NCI-H1417 (cell line): ENCODE measurements around the gene TARDBP.
A peak's percentile ranks its signal among the peaks of the same experiment; 100 is the strongest.
"Not testable (repeated sequence)": the region's sequence is repeated elsewhere in the genome, so short reads cannot be mapped to it uniquely, and the experiment has no call there.

Experiments
- DNase-seq, 3 experiments: peaks; one replicate each; lab custom pipeline; 2025; lab: John Stamatoyannopoulos, UW

Gene TARDBP

GRCh38 chr1:11042995-11043874 lies 30.8 kb downstream of the TARDBP start:
- no peak for DNase-seq

- no peak for DNase-seq
Measured at GRCh38 chr1:11044086-11044848, 31.8 kb downstream of the TARDBP start.

GRCh38 chr1:11044849-11045427 lies 32.5 kb downstream of the TARDBP start:
- DNase-seq, result no peak

- DNase-seq, result peak in 1 of 3 experiments; percentile 30
Measured at GRCh38 chr1:11045428-11046269, 33.2 kb downstream of the TARDBP start.

- no peak for DNase-seq
Measured at GRCh38 chr1:11046270-11046566, 33.8 kb downstream of the TARDBP start.

GRCh38 chr1:11046625-11047365 lies 34.3 kb downstream of the TARDBP start, which contains the start of gene MASP2:
Gene MASP2 (minus strand): TSS chr1:11047239. CDS start chr1:11047207, 32 bp downstream.
- no peak for DNase-seq

- DNase-seq, result not testable (repeated sequence)
Measured at GRCh38 chr1:11051121-11051520, 38.7 kb downstream of the TARDBP start.

- DNase-seq, result no peak
Measured at GRCh38 chr1:11051781-11052511, 39.5 kb downstream of the TARDBP start.

- DNase-seq, result peak in 2 of 3 experiments; percentile 16 to 48
Measured at GRCh38 chr1:11052839-11053757, 40.6 kb downstream of the TARDBP start.

GRCh38 chr1:11053758-11054137 lies 41.3 kb downstream of the TARDBP start:
- no peak for DNase-seq

- no peak for DNase-seq
Measured at GRCh38 chr1:11054181-11054580, 41.7 kb downstream of the TARDBP start.

- DNase-seq, result no peak
Measured at GRCh38 chr1:11054666-11055065, 42.2 kb downstream of the TARDBP start.

GRCh38 chr1:11055676-11056075 lies 43.2 kb downstream of the TARDBP start:
- no peak for DNase-seq

GRCh38 chr1:11056504-11056903 lies 44.0 kb downstream of the TARDBP start:
- DNase-seq, result no peak

- DNase-seq, result no peak
Measured at GRCh38 chr1:11057477-11057876, 45.0 kb downstream of the TARDBP start.

- no peak for DNase-seq
Measured at GRCh38 chr1:11058026-11058425, 45.6 kb downstream of the TARDBP start.

GRCh38 chr1:11058595-11059154 lies 46.2 kb downstream of the TARDBP start:
- peak; percentile 19 to 79 (median 56) for DNase-seq

- peak in 2 of 3 experiments; percentile 76 to 81 for DNase-seq
Measured at GRCh38 chr1:11059155-11059967, 46.9 kb downstream of the TARDBP start.
